Colonic mucosa (tissue), 4 donors: ENCODE measurements around the gene TMPRSS2. TPM values are rescaled to one million over a fixed set of nuclear protein-coding genes. Genes with fewer than 3 reads are reported as not detected.
A peak's percentile ranks its signal among the peaks of the same experiment; 100 is the strongest.

Experiments used
- DNase-seq: peaks from one replicate; pipeline ENCODE4 v3.0.0-alpha.2; 2020
- H3K27ac ChIP-seq: fragments of 200-600 bp; one replicate; pipeline ENCODE4 v1.8.0; 2021
- H3K27me3 ChIP-seq: fragments of 200-600 bp; one replicate; pipeline ENCODE4 v1.8.0; 2021
- H3K36me3 ChIP-seq: fragments of 200-600 bp; one replicate; pipeline ENCODE4 v1.8.0; 2021
- H3K4me1 ChIP-seq: fragments of 200-600 bp; one replicate; pipeline ENCODE4 v1.8.0; 2021; ENCODE audit warnings: mild to moderate bottlenecking
- H3K4me3 ChIP-seq: fragments of 200-600 bp; one replicate; pipeline ENCODE4 v1.8.0; 2021
- H3K9ac ChIP-seq, 2 donors: one replicate each; pipeline ENCODE4 v1.7.0; 2013; ENCODE audit warnings: control low read depth in 2 of 2, low read depth in 2 of 2, low read length in 2 of 2
- H3K9me3 ChIP-seq: fragments of 200-600 bp; one replicate; pipeline ENCODE4 v1.8.0; 2021
- intact Hi-C: fragments of 100-400 bp; cut with DNase I; formaldehyde crosslinking; loops from one replicate; pipeline ENCODE4 v1.14.1; 2022
- total RNA-seq, 2 donors: library from RNA; stranded (reverse); fragmentation: NEBNext Ultra II Directional in 1 of 2; extraction: Animal tissue kit (Norgen Biotek cat#: 25700) in 1 of 2; gene quantifications; one replicate each; pipeline ENCODE4 v1.2.1, GENCODE V29; 2021
- TF ChIP-seq, protein P1 (sequence below): fragments of 200-600 bp; IDR thresholded peaks from one replicate; pipeline ENCODE4 v1.8.0; 2022; ENCODE audit warnings: antibody characterized with exemption, mild to moderate bottlenecking
- donor health status: healthy.
- donor health status: DM: no; HTN: no; CAD: no.
- donor health status: DM: no; HTN: no; CAD: no.

Gene TMPRSS2
- total RNA-seq, 2 donors from 2014 or later = 261 to 408 TPM

DNA sequence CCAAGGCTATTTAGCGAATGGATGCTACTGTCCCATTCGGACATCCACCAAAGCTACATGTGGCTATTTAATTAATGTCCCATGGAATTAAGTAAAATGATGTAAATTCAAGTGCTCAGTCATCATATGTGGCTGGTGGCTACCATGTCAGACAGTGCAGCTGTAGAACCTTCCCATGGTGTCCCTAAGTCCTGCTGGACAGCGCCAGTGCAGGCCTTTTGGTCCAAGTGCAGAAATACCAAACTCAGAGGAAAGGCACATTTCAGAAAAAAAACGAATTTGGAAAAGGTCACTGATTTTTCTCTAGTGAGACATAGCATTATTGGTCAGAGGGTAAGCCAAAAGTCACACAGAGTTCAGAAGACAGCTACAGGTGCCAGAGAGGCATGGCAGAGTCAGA lies 17.6 kb downstream of the TMPRSS2 start:
- TF ChIP-seq, protein P1, sequence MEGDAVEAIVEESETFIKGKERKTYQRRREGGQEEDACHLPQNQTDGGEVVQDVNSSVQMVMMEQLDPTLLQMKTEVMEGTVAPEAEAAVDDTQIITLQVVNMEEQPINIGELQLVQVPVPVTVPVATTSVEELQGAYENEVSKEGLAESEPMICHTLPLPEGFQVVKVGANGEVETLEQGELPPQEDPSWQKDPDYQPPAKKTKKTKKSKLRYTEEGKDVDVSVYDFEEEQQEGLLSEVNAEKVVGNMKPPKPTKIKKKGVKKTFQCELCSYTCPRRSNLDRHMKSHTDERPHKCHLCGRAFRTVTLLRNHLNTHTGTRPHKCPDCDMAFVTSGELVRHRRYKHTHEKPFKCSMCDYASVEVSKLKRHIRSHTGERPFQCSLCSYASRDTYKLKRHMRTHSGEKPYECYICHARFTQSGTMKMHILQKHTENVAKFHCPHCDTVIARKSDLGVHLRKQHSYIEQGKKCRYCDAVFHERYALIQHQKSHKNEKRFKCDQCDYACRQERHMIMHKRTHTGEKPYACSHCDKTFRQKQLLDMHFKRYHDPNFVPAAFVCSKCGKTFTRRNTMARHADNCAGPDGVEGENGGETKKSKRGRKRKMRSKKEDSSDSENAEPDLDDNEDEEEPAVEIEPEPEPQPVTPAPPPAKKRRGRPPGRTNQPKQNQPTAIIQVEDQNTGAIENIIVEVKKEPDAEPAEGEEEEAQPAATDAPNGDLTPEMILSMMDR = no peak
- Histone ChIP-seq H3K27ac (no peak overlapping the region), H3K4me1 (no peaks in the 10 kb centered on the region), H3K9ac (no peak overlapping the region), H3K4me3 (no peak overlapping the region), H3K27me3 (no peaks in the 10 kb centered on the region), H3K36me3 (peaks cover 22% of the 10 kb centered on the region), H3K9me3 (no peaks in the 10 kb centered on the region)
- no peak for DNase-seq
- intact Hi-C loops = no loop called here

DNA sequence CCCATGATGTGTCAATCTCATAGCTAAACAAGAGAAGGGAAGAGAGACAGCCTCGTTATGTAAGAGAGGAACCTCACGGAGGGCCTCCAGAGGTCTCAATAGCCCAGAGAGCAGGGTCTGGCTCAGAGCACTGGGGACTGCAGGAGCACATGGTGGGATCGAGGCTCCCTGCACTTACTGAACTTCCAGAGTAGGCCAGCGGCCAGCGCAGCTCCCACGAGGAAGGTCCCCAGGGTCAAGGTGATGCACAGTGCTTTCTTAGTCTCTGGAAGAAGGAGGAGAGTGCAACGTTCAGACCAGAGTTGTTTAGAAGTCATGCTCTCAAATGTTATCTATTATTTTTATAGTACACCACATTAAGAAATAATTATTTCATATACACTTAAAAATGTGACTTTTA lies 18.6 kb downstream of the TMPRSS2 start:
- intact Hi-C loops = no loop called here
- H3K27ac ChIP-seq = no peak overlapping the region
- H3K9me3 ChIP-seq = no peaks in the 10 kb centered on the region
- no peaks in the 10 kb centered on the region for H3K27me3 ChIP-seq
- no peaks in the 10 kb centered on the region for H3K4me1 ChIP-seq
- DNase-seq = no peak
- no peak overlapping the region for H3K9ac ChIP-seq
- H3K4me3 ChIP-seq = no peak overlapping the region
- TF ChIP-seq, protein P1 = no peak
- H3K36me3 ChIP-seq = peaks cover 21% of the 10 kb centered on the region

DNA sequence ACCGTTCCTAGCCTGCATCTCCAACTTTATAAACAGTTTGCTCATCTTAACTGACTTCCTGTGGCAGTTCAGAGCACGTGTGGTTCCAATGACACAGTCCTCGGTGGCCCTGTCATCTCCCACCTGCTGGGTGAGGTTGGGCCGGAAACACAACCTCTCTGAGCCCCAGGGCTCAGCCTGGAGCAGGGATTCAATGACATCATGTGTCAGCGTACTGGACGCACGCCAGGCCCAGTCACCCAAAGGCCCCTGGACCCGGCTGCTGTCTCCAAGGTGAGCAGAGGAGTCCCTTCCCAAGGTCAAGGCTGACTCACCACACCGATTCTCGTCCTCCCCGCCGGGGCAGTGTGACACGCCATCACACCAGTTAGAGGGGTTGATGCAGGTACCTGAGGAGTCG lies 19.9 kb downstream of the TMPRSS2 start:
- no peaks in the 10 kb centered on the region for H3K9me3 ChIP-seq
- no peaks in the 10 kb centered on the region for H3K4me1 ChIP-seq
- no peaks in the 10 kb centered on the region for H3K27me3 ChIP-seq
- DNase-seq = no peak
- intact Hi-C loops = no loop called here
- H3K27ac ChIP-seq = no peak overlapping the region
- no peak overlapping the region for H3K4me3 ChIP-seq
- TF ChIP-seq, protein P1 = no peak
- H3K36me3 ChIP-seq = peaks cover 11% of the 10 kb centered on the region
- H3K9ac ChIP-seq = no peak overlapping the region

DNA sequence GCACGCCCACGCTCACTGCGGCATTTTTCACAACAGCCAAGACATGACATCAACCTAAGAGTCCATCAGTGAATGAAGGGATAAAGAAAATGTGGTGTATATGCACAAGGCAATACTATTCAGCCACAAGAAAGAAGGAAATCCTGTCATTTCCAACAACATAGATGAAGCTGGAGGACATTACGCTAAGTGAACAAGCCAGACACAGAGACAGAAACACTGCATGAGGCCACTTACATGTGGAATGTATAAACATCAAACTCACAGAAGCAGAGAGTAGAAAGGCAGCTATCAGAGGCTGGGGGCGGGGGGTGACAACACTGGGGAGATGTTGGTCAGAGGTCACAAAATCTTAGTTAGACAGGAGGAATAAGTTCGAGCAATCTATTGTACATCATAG lies 20.9 kb downstream of the TMPRSS2 start:
- no peak overlapping the region for H3K9ac ChIP-seq
- DNase-seq = no peak
- H3K9me3 ChIP-seq = no peaks in the 10 kb centered on the region
- TF ChIP-seq, protein P1 = no peak
- intact Hi-C loops = no loop called here
- H3K27me3 ChIP-seq = no peaks in the 10 kb centered on the region
- no peaks in the 10 kb centered on the region for H3K4me1 ChIP-seq
- H3K4me3 ChIP-seq = no peak overlapping the region
- peak overlapping the region; percentile 8 for H3K27ac ChIP-seq
- peaks cover 11% of the 10 kb centered on the region for H3K36me3 ChIP-seq

DNA sequence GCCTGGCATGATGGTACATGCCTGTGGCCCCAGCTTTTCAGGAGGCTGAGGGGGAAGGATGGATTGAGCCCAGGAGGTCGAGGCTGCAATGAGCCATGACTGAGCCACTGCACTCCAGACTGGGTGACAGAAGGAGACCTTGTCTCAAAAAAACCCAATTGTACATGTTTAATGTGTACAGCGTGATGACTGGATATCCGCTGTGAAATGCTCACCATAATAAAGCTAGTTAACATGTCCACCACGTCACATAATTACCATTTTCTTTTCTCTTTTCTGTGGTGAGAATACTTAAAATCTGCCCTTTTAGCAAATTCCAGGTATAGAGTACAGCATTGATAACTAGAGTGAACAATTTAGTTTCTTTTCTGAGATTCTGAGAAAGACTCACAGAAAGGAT lies 24.0 kb downstream of the TMPRSS2 start:
- DNase-seq = no peak
- intact Hi-C loops = no loop called here
- Histone ChIP-seq H3K9ac (no peak overlapping the region), H3K4me1 (no peaks in the 10 kb centered on the region), H3K27ac (no peak overlapping the region), H3K9me3 (no peaks in the 10 kb centered on the region), H3K4me3 (no peak overlapping the region), H3K36me3 (peaks cover 7% of the 10 kb centered on the region), H3K27me3 (no peaks in the 10 kb centered on the region)
- TF ChIP-seq, protein P1 = no peak

DNA sequence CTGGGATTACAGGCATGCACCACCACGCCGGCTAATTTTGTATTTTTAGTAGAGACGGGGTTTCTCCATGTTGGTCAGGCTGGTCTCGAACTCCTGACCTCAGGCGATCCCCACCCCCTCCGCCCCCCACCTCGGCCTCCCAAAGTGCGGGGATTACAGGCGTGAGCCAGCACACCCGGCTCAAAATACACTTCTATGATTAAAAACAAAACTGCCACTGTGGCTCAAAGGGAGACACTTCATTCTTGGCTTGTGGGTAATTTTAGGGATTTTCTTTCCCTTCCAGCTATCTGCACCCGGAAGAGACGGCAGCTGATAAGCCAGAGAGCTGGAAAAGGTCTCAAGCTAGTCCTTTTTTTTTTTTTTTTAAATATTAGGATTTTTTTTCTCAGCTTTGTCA lies 24.5 kb downstream of the TMPRSS2 start:
- H3K27ac ChIP-seq = no peak overlapping the region
- no peaks in the 10 kb centered on the region for H3K9me3 ChIP-seq
- no peak overlapping the region for H3K4me3 ChIP-seq
- DNase-seq = no peak
- intact Hi-C loops = no loop called here
- H3K36me3 ChIP-seq = peaks cover 7% of the 10 kb centered on the region
- TF ChIP-seq, protein P1 = no peak
- no peaks in the 10 kb centered on the region for H3K4me1 ChIP-seq
- no peaks in the 10 kb centered on the region for H3K27me3 ChIP-seq
- no peak overlapping the region for H3K9ac ChIP-seq
